GM10847 (cell line): Measurements from ENCODE around the gene CMIP.

Source experiments
- POLR2A ChIP-seq: IDR thresholded peaks from 2 replicates; pipeline ENCODE4 v1.6.1; 2011; ENCODE audit not compliant: insufficient read length; ENCODE audit errors: extremely low read depth

CMIP gene

GRCh38 chr16:81530814-81531213 lies 86.2 kb downstream of the CMIP start:
- no peak for TF ChIP-seq POLR2A

DNA sequence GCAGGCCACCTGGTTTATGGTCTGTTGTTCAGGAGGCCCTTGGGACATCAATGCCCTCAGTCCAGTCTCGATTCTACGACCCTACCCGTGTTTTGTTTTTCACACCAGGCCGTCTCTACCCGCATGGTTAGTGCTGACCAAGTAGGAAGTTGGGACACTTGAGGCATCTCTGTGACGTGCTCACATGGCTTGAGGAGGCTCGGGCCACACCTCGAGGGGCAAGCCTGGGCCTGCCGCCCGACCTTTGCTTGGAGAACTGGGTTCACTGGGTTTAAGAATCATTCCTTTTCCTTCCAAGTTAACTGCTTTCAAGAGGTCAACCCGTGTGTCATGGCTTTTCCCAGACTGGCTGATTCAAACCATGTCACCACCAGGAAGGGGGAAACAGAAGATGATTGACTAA lies 86.8 kb downstream of the CMIP start:
- no peak for TF ChIP-seq POLR2A

- no peak for TF ChIP-seq POLR2A
Measured at GRCh38 chr16:81532491-81533174, 88.0 kb downstream of the CMIP start.

DNA sequence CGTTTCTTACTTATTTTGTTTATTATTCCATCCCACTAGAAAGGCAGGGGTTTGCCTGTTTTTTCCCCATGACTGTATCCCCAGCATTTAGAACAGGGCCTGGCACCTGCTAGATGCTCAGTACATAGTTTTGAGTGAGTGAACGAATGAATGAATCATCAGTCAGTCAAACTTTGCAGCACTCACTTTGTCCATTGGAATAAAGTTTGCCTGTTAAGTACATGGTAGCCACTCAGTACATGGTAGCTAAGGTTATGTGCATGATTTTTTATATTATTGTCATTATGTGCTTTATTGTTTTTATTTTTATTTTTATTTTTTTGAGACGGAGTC lies 88.5 kb downstream of the CMIP start:
- no peak for TF ChIP-seq POLR2A

DNA sequence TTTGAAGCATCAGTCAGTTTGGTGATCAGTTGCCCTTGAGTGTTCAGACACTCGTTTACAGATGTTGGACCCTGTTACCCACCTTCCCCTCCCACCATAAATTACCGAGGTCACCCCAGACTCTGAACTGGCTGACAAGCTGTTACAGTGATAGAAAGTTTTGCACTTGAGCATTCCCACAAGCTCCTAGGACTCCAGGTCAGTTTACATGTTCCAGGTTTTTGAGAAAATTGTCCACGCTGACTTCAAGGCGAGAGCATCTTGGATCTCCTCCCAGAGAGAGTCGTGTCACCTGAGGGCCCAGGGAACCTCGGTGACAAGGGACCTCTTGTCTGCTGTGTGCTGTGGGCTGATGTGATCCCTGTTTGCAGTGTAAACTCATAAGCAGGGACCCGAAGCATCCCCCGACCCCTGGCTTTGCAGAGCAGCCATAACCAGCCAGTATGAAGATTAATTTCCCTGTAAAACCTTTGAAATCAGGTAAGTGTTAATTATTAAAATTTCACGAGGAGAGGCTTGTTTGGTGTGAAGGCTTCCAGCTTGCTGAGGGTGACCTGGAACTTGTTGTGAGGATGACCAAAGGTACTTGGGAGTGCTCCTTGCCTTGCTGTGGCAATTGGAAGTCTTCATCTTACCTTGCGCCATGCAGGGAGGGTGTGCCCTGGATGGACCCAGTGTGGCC lies 91.2 kb downstream of the CMIP start:
- no peak for TF ChIP-seq POLR2A

DNA sequence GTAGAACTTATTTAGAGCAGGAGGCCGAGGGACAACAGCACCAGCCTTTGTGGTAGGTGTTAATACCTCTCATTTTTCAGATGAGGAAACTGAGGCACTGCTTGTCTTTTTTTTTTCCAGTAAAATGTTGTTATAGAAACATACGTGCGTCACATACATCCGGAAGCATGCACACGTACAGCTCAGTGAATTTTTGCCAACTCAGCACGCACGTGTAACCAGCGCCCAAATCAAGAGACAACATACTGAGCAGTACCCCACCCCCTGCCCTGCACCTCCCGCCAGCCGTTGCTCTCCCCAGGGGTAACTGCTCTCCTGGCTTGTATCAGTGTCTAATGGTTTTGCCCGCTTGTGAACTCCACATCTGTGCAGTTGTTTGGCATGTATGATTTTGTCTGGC lies 92.0 kb downstream of the CMIP start:
- no peak for TF ChIP-seq POLR2A

- TF ChIP-seq POLR2A, result no peak
Measured at GRCh38 chr16:81537721-81538561, 93.3 kb downstream of the CMIP start.

- TF ChIP-seq POLR2A, result no peak
Measured at GRCh38 chr16:81539009-81539758, 94.6 kb downstream of the CMIP start.

GRCh38 chr16:81539759-81540472 lies 95.3 kb downstream of the CMIP start:
- no peak for TF ChIP-seq POLR2A

DNA sequence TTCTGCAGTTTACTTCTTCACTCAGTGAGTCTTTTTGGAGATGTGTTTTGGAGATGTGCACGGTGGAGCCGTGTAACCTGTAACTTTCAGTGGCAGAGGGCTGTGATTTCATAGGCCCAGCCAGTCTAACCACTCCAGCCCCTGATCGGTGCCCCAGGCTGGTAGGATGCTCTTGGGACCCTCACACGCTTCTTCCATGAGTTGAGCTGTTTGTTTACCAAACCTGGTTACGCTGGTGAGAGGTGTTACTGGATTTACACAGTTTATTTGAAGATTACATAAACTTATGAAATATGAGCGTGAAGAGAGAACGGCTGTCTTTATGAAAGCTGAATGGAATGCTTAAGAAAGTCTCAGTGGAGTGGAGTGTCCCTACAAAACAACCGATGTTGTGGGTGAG lies 96.7 kb downstream of the CMIP start:
- TF ChIP-seq POLR2A, result no peak

DNA sequence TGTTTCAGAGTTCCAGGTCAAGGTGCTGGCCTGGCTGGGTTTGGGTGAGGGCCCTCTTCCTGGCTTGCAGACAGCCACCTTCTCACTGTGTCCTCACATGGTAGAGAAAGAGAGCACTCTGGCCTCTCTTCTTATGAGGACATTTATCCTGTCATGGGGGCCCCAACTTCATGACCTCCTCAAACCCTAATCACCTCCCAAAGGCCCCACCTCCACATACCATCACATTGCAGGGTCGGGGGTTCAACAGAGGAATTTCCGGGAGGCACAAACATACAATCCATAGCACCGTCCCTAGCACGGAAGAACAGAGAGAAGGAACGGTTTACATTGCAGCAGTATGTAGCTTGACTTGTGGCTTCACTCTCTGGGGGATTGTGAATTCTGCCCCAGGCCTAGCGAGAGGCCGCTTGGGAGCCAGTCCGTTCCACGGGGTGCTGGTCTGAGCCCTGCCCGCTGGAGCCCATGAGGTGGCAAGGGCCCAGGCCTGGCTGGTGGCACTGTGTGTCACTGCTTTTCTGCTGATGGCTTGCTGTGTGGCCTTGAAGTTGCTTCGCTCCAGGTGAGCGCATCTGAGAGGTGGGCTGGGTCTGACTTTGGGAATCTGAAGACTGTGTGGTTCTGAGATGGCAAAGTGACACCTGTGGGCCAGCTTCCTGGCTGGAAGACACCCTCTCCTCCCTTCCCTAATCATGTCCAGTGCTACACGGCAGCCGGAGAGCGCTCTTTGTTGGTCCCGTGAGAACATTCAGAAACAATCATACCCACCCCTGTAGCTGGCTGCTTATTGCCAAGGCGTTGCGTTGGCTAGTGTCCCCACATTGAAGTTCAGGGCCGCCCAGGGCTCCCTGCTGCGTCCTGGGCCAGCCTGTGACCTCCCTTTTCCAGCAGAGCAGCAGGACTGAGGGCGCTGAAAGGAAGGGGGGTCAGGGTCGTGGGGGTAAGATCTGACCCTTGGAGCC lies 98.3 kb downstream of the CMIP start:
- TF ChIP-seq POLR2A, result no peak

GRCh38 chr16:81543571-81543970 lies 99.0 kb downstream of the CMIP start:
- TF ChIP-seq POLR2A, result no peak

DNA sequence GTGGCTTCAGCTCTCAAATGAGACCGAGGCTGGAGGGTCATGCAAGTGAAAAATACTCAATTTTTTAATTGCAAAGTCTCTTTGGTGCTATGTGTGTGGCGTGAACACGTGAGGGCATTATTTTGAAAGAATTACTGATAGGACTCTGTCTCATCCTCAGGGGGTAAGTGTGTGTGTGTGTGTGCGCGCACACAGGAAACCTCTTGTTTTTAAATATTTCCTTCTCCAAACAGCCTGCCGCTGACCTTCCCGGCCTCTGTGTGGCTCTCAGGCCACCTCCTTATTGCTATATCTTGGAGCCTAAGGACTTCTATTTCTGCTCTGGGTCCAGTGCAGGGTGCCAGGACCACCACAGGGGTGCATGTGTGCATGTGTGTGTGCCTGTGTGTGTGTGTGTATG lies 99.7 kb downstream of the CMIP start:
- no peak for TF ChIP-seq POLR2A
